Placental epithelial cell (primary cell): ENCODE data around the gene LRRN4. TPM values are rescaled to one million over a fixed set of nuclear protein-coding genes. Genes with fewer than 3 reads are reported as not detected.

Source experiments
- small RNA-seq: library from RNA; depleted of rRNA; stranded (forward); fragments of <200 nt; gene quantifications from one replicate; pipeline ENCODE3, GENCODE V24; 2012
- total RNA-seq: library from RNA; depleted of rRNA; stranded (reverse); fragments of >200 nt; gene quantifications from 2 replicates; pipeline ENCODE4 v1.2.3, GENCODE V29; 2012

Gene LRRN4
- 0.39 and 2.6 TPM in 2 replicates for total RNA-seq

DNA sequence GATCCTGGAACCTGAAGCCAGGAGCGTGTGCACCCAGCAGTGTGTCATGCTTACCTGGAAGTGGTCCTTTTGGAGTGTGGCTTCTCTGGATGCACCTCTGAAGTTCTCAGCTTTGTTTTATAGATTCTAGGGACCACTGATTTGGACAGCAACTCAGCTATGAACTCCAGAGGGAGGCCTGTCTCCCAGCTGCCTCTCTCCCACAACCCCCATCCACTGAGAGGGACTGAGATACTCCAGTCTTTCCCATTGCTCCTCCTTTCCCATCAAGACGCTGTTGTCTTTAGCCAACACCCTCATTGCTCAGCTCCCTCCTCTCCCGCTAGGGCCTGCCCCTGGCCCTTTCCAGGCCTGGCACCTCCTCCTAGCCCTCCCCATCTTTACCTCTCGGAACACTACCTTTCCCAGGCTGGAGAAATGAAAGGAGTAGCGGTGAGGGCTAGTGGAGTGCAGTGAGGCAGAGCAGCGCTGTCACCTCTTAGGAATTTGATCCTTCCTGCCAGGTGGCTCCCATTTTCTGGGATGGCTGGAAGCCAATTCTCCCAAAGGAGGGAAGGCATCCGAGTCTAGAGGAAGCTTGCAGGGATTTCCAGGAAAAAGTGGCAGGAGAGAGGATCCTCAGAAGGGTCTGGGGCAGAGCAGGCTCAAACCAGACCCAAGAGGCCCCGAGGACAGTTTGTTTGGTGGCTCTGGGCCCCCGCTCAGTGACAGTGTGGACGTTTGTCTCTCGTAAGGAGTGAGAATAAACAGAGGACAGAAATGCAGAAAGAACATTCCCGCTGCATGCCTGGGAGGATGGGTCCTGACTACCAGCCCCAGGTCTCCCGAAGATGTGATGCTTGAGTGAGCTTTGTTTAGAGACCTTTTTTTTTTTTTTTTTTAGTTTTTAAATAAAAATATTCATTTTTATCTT is at the start of gene LRRN4:
Gene LRRN4 (minus strand): TSS at position 285 of the 913 bp plus-strand sequence. CDS start 1,261 bp downstream, outside the sequence.

Small RNAs within 50 kb of the gene (small RNA-seq; reads per million reads assigned to genes)
- gene RN7SL498P, result not detected

Other genes with a start within 250 kb of the LRRN4 start
- 0.22 TPM in 1 of 2 replicates, not detected in the other for gene CHGB, start 142.6 kb downstream of the LRRN4 start, total RNA-seq
- 3.5 and 5.7 TPM in 2 replicates for gene TRMT6, start 103.5 kb downstream of the LRRN4 start, total RNA-seq
- gene MCM8, start 103.4 kb downstream of the LRRN4 start, total RNA-seq, result 3.1 and 5.1 TPM in 2 replicates
- 25.9 and 42.3 TPM in 2 replicates for gene CRLS1, start 47.9 kb downstream of the LRRN4 start, total RNA-seq
- gene FERMT1, start 69.0 kb upstream of the LRRN4 start, total RNA-seq, result 15.3 and 41.8 TPM in 2 replicates